ENCODE measurements around the gene FAM222A.

FAM222A gene

DNA sequence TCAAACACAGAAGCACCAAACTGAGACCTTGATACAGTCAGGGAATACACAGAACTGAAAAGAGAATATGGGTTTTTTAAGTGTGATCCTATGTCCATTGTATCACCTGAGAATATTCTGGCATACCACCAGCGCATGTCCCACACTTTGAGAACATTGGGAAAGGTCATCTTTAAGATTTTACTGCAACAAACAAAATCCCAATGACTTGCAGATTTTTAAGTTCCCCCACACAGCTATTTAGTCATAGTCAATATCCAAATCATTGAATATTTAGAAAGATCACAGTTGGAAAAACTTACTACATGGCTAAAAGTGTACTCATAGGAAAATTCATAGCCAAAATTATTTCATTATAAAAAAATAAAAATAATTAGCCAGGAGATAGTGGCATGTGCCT lies 65.1 kb downstream of the FAM222A start:
- no peak for ATAC-seq

GRCh38 chr12:109779382-109779781 lies 65.8 kb downstream of the FAM222A start:
- ATAC-seq: no peak

GRCh38 chr12:109781668-109782325 lies 68.2 kb downstream of the FAM222A start:
- no peak for ATAC-seq

GRCh38 chr12:109782326-109782703 lies 68.7 kb downstream of the FAM222A start:
- ATAC-seq: no peak

DNA sequence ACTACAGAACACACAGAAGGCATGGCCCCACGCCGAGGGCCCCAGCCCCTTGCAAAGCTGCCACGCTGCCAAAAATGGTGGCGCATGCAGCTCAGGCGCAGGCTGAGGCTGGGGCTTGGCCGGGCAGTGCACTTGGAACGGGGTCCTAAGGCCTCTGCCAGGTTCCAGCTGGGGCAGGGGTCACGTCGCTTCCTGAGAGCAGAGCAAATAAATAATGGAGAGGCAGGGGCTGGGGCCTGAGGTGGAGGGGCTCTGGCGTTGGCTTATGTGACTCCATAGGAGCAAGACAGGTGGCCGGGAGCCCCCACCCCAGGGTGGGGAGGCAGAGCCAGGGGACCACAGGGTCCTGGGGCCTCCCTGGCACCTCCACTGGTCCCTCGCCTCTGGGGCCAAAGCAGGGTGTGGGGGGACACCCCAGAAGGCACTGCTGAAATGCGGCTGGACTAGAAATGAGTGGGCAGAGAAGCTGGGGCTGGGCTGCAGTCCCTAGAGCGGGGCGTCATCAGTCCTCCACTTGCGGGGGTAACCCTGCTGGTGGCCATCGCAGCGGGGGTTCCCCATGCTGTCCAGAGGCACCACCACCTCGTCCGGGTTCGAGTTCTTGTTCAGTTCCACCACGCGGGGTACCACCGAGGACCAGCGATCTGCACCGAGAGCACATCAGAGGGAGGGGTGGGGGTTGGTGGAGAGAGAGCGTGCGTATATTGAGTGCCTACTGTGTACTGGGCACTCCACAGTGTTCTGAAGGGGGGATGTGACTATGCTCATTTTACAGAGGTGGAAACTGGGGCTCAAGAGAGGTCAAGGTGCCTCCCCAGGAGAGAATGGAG lies 69.7 kb downstream of the FAM222A start:
- ATAC-seq: no peak

DNA sequence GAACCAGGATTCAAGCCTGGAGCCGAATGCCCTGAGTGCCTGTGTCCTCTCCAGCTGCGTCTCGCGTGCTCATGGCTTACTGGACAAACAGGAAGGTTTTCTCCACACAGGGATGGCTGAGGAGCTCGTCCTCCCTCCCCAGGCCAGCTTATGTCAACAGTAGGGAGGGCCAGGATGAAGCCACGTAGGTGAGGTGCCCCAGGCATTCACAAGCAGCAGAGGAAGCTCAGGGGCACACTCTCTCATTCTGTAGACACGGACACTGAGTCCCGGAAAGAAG lies 70.3 kb downstream of the FAM222A start:
- no peak for ATAC-seq

GRCh38 chr12:109785854-109786253 lies 72.2 kb downstream of the FAM222A start:
- no peak for ATAC-seq

GRCh38 chr12:109786799-109787198 lies 73.2 kb downstream of the FAM222A start:
- no peak for ATAC-seq

DNA sequence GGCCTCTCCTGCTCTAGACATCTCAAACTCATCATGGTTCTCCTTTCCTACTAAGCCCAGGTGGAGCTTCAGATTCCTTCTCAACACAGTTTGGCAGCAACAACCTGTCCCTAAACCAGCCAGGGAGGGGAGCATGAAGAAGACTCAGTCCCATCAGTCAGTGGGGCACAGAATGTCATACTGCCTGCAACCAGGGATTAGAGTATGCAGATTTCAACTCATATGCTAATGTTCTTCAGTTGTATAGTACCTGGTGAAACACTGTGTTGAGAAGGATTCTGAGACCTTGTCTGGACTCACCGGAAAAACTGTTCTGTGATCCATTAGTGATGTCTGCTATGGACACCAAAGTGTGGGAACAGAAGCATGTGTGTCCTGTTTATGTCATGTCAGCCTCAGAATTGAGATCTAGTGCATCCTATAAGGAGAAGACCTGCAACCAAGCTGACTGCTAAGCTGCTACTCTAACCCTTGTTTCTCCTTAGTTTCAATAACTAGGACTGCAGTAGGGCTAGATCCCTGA lies 76.0 kb downstream of the FAM222A start:
- ATAC-seq: no peak

GRCh38 chr12:109792992-109793391 lies 79.4 kb downstream of the FAM222A start:
- ATAC-seq: no peak

- no peak for ATAC-seq
Measured at GRCh38 chr12:109793411-109793810, 79.8 kb downstream of the FAM222A start.

- no peak for ATAC-seq
Measured at GRCh38 chr12:109793826-109794501, 80.3 kb downstream of the FAM222A start.

DNA sequence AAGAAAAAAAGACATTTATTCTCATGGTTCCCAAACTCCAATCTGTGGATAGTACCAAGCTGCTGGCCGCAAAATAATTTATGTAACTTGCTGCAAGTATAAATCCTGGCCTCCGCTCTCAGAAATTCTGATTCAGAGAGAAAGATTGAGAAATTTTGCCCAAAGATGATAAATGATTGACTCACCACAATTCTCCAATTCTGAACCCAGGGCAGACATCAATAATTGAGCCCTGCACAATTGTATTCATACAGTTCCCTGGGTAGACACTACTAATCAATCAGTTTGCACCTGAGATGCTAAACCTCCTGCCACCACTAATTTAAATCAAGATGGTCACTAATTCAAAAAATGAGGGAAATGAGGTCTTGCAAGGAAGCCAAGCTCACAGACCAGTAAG lies 81.4 kb downstream of the FAM222A start:
- no peak for ATAC-seq

GRCh38 chr12:109796057-109796456 lies 82.4 kb downstream of the FAM222A start:
- ATAC-seq: no peak

- no peak for ATAC-seq
Measured at GRCh38 chr12:109797905-109798669, 84.5 kb downstream of the FAM222A start.

- no peak for ATAC-seq
Measured at GRCh38 chr12:109798691-109799090, 85.1 kb downstream of the FAM222A start.

DNA sequence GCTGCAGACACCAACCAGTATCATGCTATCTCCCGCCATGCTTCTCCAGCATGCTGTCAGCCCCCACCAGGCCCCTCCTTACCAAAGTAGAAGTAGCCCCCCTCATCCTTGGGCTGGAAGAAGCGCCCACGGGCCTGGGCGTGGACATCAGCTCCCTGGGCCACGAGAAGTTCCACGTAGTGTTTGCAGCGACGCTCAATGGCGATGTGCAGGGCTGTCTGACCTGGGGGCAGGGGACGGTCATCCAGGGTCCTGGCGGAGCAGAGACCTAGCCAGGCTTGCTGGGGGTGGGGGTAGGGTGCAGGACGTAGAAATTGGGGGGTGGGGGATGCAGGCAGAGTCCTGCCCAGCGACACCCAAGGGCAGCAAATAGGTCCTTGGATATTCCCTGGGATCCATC lies 86.9 kb downstream of the FAM222A start:
- no peak for ATAC-seq

GRCh38 chr12:109802828-109803227 lies 89.2 kb downstream of the FAM222A start:
- ATAC-seq: no peak

- ATAC-seq: no peak
Measured at GRCh38 chr12:109803678-109804077, 90.1 kb downstream of the FAM222A start.

GRCh38 chr12:109804820-109805761 lies 91.5 kb downstream of the FAM222A start:
- ATAC-seq: peak; percentile 71 to 73

DNA sequence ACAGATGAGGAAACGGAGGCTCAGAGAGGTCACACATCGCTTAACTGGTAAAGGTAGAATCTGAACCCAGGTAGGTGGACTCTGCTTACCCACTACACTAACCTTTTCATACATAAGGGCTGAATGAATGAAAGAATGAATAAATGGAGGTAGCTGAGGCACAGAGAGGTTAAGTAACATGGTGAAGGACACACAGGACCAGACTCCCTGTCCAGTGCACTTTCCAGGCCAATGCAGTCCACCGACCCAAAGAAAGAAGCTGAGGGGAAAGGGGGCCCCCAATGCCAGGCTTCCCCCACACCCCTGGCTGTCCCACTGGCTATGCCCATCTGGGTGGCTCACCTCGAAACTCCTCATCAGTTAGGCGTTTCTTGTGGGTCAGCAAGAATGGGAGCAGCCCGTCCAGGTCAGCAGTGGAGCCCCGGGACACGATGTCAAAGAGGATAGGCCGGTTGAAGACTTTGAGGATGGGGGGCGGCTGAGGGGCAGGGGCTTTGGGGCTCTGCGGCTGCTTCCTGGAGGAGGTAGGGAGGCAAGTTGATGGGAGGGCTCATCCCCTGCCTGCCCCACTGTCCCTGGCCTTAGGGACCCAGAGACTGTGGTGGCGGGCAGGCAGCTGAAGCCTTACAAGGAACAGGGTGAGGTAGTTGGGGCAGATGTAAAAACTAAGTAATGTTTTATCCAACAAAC lies 94.5 kb downstream of the FAM222A start:
- ATAC-seq: no peak

All from activated CD4-positive, CD25-positive, alpha-beta regulatory T cell treated with anti-CD3 and anti-CD28 coated beads, Interleukin-2, amount 50 U/mL, for 24 hours (primary cell).